ENCODE results near the gene BACH2.
"Not testable (repeated sequence)": the region's sequence is repeated elsewhere in the genome, so short reads cannot be mapped to it uniquely, and the experiment has no call there.

BACH2 gene

GRCh38 chr6:90118581-90118980 lies 178.1 kb downstream of the BACH2 start:
- DNase-seq, result no peak

- no peak for DNase-seq
Observed at GRCh38 chr6:90118069-90118468, 178.6 kb downstream of the BACH2 start.

GRCh38 chr6:90116126-90116525 lies 180.5 kb downstream of the BACH2 start:
- DNase-seq, result not testable (repeated sequence)

- no peak for DNase-seq
Observed at GRCh38 chr6:90113389-90113788, 183.3 kb downstream of the BACH2 start.

- DNase-seq, result no peak
Observed at GRCh38 chr6:90111387-90111786, 185.3 kb downstream of the BACH2 start.

- DNase-seq, result peak; percentile 69
Observed at GRCh38 chr6:90110971-90111370, 185.7 kb downstream of the BACH2 start.

GRCh38 chr6:90109141-90109540 lies 187.5 kb downstream of the BACH2 start:
- no peak for DNase-seq

- DNase-seq, result no peak
Observed at GRCh38 chr6:90107771-90108282, 188.8 kb downstream of the BACH2 start.

- no peak for DNase-seq
Observed at GRCh38 chr6:90107371-90107770, 189.3 kb downstream of the BACH2 start.

- no peak for DNase-seq
Observed at GRCh38 chr6:90106449-90106848, 190.2 kb downstream of the BACH2 start.

GRCh38 chr6:90105506-90106170 lies 191.0 kb downstream of the BACH2 start:
- no peak for DNase-seq

GRCh38 chr6:90103056-90103800 lies 193.4 kb downstream of the BACH2 start:
- peak; percentile 48 for DNase-seq

GRCh38 chr6:90101403-90101802 lies 195.2 kb downstream of the BACH2 start:
- no peak for DNase-seq

GRCh38 chr6:90100059-90100665 lies 196.5 kb downstream of the BACH2 start:
- DNase-seq, result no peak

- no peak for DNase-seq
Observed at GRCh38 chr6:90098627-90099026, 198.0 kb downstream of the BACH2 start.

GRCh38 chr6:90098001-90098531 lies 198.6 kb downstream of the BACH2 start:
- peak; percentile 37 for DNase-seq

GRCh38 chr6:90097356-90097755 lies 199.3 kb downstream of the BACH2 start:
- no peak for DNase-seq

- no peak for DNase-seq
Observed at GRCh38 chr6:90096818-90097217, 199.8 kb downstream of the BACH2 start.

- no peak for DNase-seq
Observed at GRCh38 chr6:90095788-90096187, 200.9 kb downstream of the BACH2 start.

- DNase-seq, result no peak
Observed at GRCh38 chr6:90095145-90095544, 201.5 kb downstream of the BACH2 start.

GRCh38 chr6:90093558-90094073 lies 203.0 kb downstream of the BACH2 start:
- DNase-seq, result no peak

GRCh38 chr6:90090866-90091265 lies 205.8 kb downstream of the BACH2 start:
- DNase-seq, result no peak

- no peak for DNase-seq
Observed at GRCh38 chr6:90088009-90088408, 208.6 kb downstream of the BACH2 start.

Data from CD4-positive, alpha-beta T cell treated with Interleukin-15 for 1 hour (primary cell).